IPS-20b (cell line): ENCODE measurements around the gene GREB1L.

ENCODE experiments used
- H3K27ac ChIP-seq: one replicate; pipeline ENCODE4 v1.5.1; 2013; ENCODE audit warnings: low read length
- H3K27me3 ChIP-seq: 2 replicates; pipeline ENCODE4 v1.6.1; 2013; ENCODE audit warnings: mild to moderate bottlenecking, low read length, inconsistent platforms; ENCODE audit not compliant: insufficient read depth
- H3K36me3 ChIP-seq: 2 replicates; pipeline ENCODE4 v1.6.1; 2013; ENCODE audit warnings: low read depth, mild to moderate bottlenecking, inconsistent platforms, low read length, moderate library complexity; ENCODE audit not compliant: insufficient read depth
- H3K4me1 ChIP-seq: 2 replicates; pipeline ENCODE4 v1.6.1; 2013; ENCODE audit warnings: mild to moderate bottlenecking, control low read depth, inconsistent platforms, low read length, moderate library complexity; ENCODE audit not compliant: insufficient read depth
- H3K4me3 ChIP-seq: 2 replicates; pipeline ENCODE4 v1.5.1; 2013; ENCODE audit warnings: mild to moderate bottlenecking, low read length, inconsistent platforms
- H3K9ac ChIP-seq: 2 replicates; pipeline ENCODE4 v1.6.1; 2013; ENCODE audit warnings: low read depth, mild to moderate bottlenecking, inconsistent platforms, low read length, moderate library complexity
- H3K9me3 ChIP-seq: 2 replicates; pipeline ENCODE4 v1.6.1; 2013; ENCODE audit warnings: mild to moderate bottlenecking, low read depth, low read length, inconsistent platforms; ENCODE audit not compliant: insufficient read depth

GREB1L gene

GRCh38 chr18:21336846-21337245 lies 94.8 kb downstream of the GREB1L start:
- peaks cover 3% of the 10 kb centered on the region; the same call in 1 of the 2 replicates for H3K4me1 ChIP-seq
- H3K9me3 ChIP-seq, result no peaks in the 10 kb centered on the region
- no peak overlapping the region for H3K4me3 ChIP-seq
- no peaks in the 10 kb centered on the region for H3K27me3 ChIP-seq
- no peaks in the 10 kb centered on the region for H3K36me3 ChIP-seq
- H3K27ac ChIP-seq, result no peak overlapping the region
- H3K9ac ChIP-seq, result no peak overlapping the region

- no peak overlapping the region for H3K9ac ChIP-seq
- no peak overlapping the region for H3K27ac ChIP-seq
Observed at GRCh38 chr18:21341141-21341540, 99.1 kb downstream of the GREB1L start.

GRCh38 chr18:21342372-21342771 lies 100.3 kb downstream of the GREB1L start:
- Histone ChIP-seq H3K27ac (no peak overlapping the region), H3K27me3 (no peaks in the 10 kb centered on the region), H3K36me3 (no peaks in the 10 kb centered on the region), H3K4me3 (no peak overlapping the region), H3K9me3 (no peaks in the 10 kb centered on the region), H3K9ac (no peak overlapping the region), H3K4me1 (peaks cover 15% of the 10 kb centered on the region; the same call in 1 of the 2 replicates)

More at GRCh38 chr18:21341141-21341540, 99.1 kb downstream of the GREB1L start:
- Histone ChIP-seq H3K4me3 (no peak overlapping the region), H3K36me3 (no peaks in the 10 kb centered on the region), H3K9me3 (no peaks in the 10 kb centered on the region), H3K27me3 (no peaks in the 10 kb centered on the region), H3K4me1 (peaks cover 15% of the 10 kb centered on the region; the same call in 1 of the 2 replicates)

GRCh38 chr18:21344860-21345259 lies 102.8 kb downstream of the GREB1L start:
- 0 out of 2 replicates have a peak, but pooled peaks cover 3% of the 10 kb centered on the region for H3K9me3 ChIP-seq
- peaks cover 15% of the 10 kb centered on the region; the same call in 1 of the 2 replicates for H3K4me1 ChIP-seq
- H3K4me3 ChIP-seq, result no peak overlapping the region
- H3K27me3 ChIP-seq, result no peaks in the 10 kb centered on the region
- no peaks in the 10 kb centered on the region for H3K36me3 ChIP-seq
- no peak overlapping the region for H3K27ac ChIP-seq
- no peak overlapping the region for H3K9ac ChIP-seq

- H3K9ac ChIP-seq, result no peak overlapping the region
- no peaks in the 10 kb centered on the region for H3K27me3 ChIP-seq
- H3K9me3 ChIP-seq, result 0 out of 2 replicates have a peak, but pooled peaks cover 3% of the 10 kb centered on the region
- no peak overlapping the region for H3K27ac ChIP-seq
- H3K4me3 ChIP-seq, result no peak overlapping the region
- H3K36me3 ChIP-seq, result no peaks in the 10 kb centered on the region
- H3K4me1 ChIP-seq, result peaks cover 15% of the 10 kb centered on the region; the same call in 1 of the 2 replicates
Observed at GRCh38 chr18:21345840-21346239, 103.8 kb downstream of the GREB1L start.

GRCh38 chr18:21359746-21360145 lies 117.7 kb downstream of the GREB1L start:
- no peak overlapping the region for H3K9ac ChIP-seq
- peaks cover 16% of the 10 kb centered on the region; the same call in 1 of the 2 replicates for H3K4me1 ChIP-seq
- H3K27ac ChIP-seq, result no peak overlapping the region
- no peak overlapping the region for H3K4me3 ChIP-seq
- no peaks in the 10 kb centered on the region for H3K36me3 ChIP-seq
- no peaks in the 10 kb centered on the region for H3K27me3 ChIP-seq
- no peaks in the 10 kb centered on the region for H3K9me3 ChIP-seq

- no peak overlapping the region for H3K27ac ChIP-seq
- H3K36me3 ChIP-seq, result no peaks in the 10 kb centered on the region
- peaks cover 19% of the 10 kb centered on the region; the same call in 1 of the 2 replicates for H3K4me1 ChIP-seq
- no peaks in the 10 kb centered on the region for H3K9me3 ChIP-seq
- no peak overlapping the region for H3K9ac ChIP-seq
- no peak overlapping the region for H3K4me3 ChIP-seq
- H3K27me3 ChIP-seq, result no peaks in the 10 kb centered on the region
Observed at GRCh38 chr18:21361307-21361880, 119.4 kb downstream of the GREB1L start.

- Histone ChIP-seq H3K36me3 (no peaks in the 10 kb centered on the region), H3K27ac (no peak overlapping the region), H3K4me3 (no peak overlapping the region), H3K9ac (no peak overlapping the region), H3K4me1 (peaks cover 33% of the 10 kb centered on the region; the same call in 1 of the 2 replicates), H3K27me3 (no peaks in the 10 kb centered on the region), H3K9me3 (no peaks in the 10 kb centered on the region)
Observed at GRCh38 chr18:21362831-21363230, 120.8 kb downstream of the GREB1L start.

GRCh38 chr18:21363348-21363747 lies 121.3 kb downstream of the GREB1L start:
- no peaks in the 10 kb centered on the region for H3K36me3 ChIP-seq
- no peak overlapping the region for H3K27ac ChIP-seq
- no peaks in the 10 kb centered on the region for H3K9me3 ChIP-seq
- H3K27me3 ChIP-seq, result no peaks in the 10 kb centered on the region
- H3K4me3 ChIP-seq, result no peak overlapping the region
- no peak overlapping the region for H3K9ac ChIP-seq
- peaks cover 39% of the 10 kb centered on the region; the same call in 1 of the 2 replicates for H3K4me1 ChIP-seq

GRCh38 chr18:21364471-21364870 lies 122.4 kb downstream of the GREB1L start:
- no peaks in the 10 kb centered on the region for H3K27me3 ChIP-seq
- H3K9ac ChIP-seq, result no peak overlapping the region
- no peaks in the 10 kb centered on the region for H3K9me3 ChIP-seq
- no peaks in the 10 kb centered on the region for H3K36me3 ChIP-seq
- H3K27ac ChIP-seq, result no peak overlapping the region
- peak overlapping the region; percentile 13; the same call in 1 of the 2 replicates for H3K4me3 ChIP-seq
- peaks cover 47% of the 10 kb centered on the region; the same call in 1 of the 2 replicates for H3K4me1 ChIP-seq

- Histone ChIP-seq H3K27ac (no peak overlapping the region), H3K9me3 (no peaks in the 10 kb centered on the region), H3K9ac (0 out of 2 replicates have a peak overlapping the region, but pooled peaks have one; percentile 17), H3K4me1 (peaks cover 47% of the 10 kb centered on the region; the same call in 1 of the 2 replicates), H3K4me3 (peak overlapping the region; percentile 46), H3K27me3 (no peaks in the 10 kb centered on the region), H3K36me3 (no peaks in the 10 kb centered on the region)
Observed at GRCh38 chr18:21366896-21367295, 124.9 kb downstream of the GREB1L start.

- no peak overlapping the region for H3K4me3 ChIP-seq
- H3K9me3 ChIP-seq, result no peaks in the 10 kb centered on the region
- no peaks in the 10 kb centered on the region for H3K27me3 ChIP-seq
- H3K4me1 ChIP-seq, result peaks cover 37% of the 10 kb centered on the region; the same call in 1 of the 2 replicates
- H3K9ac ChIP-seq, result no peak overlapping the region
- H3K27ac ChIP-seq, result no peak overlapping the region
- no peaks in the 10 kb centered on the region for H3K36me3 ChIP-seq
Observed at GRCh38 chr18:21369146-21369545, 127.1 kb downstream of the GREB1L start.
